Hepatocyte (in vitro differentiated cells): ENCODE data around the gene FAM20A.

Experiments used
- CTCF ChIP-seq: fragments of 200-600 bp; sonication (generic); IDR thresholded peaks from 2 replicates; pipeline ENCODE4 v1.5.1; 2016; ENCODE audit warnings: antibody characterized with exemption, mild to moderate bottlenecking; ENCODE audit not compliant: poor library complexity
- EZH2 ChIP-seq: fragments of 200-600 bp; sonication (generic); IDR thresholded peaks from 2 replicates; pipeline ENCODE4 v1.6.1; 2016; ENCODE audit warnings: antibody characterized with exemption, mild to moderate bottlenecking, borderline replicate concordance

GRCh38 chr17:68522266-68522665 lies 78.9 kb downstream of the FAM20A start:
- TF ChIP-seq CTCF (no peak), EZH2 (no peak)
